HCT116 (cell line): ENCODE measurements around the gene CDC14B. TPM values are rescaled to one million over a fixed set of nuclear protein-coding genes. Genes with fewer than 3 reads are reported as not detected.

Experiments used
- ATAC-seq: fragments of 200-7000 bp; cut with Tn5 transposase; 2 replicates; pipeline ENCODE4 v1.9.1; 2020; ENCODE audit warnings: mild to moderate bottlenecking, moderate library complexity
- BruUV-seq: library from RNA; stranded (reverse); fragments of 400-500 nt; replicated peaks from 2 replicates; lab custom pipeline; 2021; lab: Mats Ljungman, UMichigan
- CTCF ChIA-PET: fragments of 300-600 bp; sonication (Branson Sonifier 250); formaldehyde crosslinking; loops from one replicate; lab custom pipeline; 2021; ENCODE audit warnings: antibody characterized with exemption; lab: Charles Lee
- POLR2A ChIA-PET: fragments of 300-600, 350-600 bp; sonication (Branson Sonifier 250); formaldehyde crosslinking; loops from one replicate; lab custom pipeline; 2021; ENCODE audit warnings: antibody characterized with exemption; lab: Charles Lee
- RAD21 ChIA-PET, 2 experiments: fragments of 300-600 bp; sonication (Branson Sonifier 250); formaldehyde crosslinking; loops; one replicate each; lab custom pipeline; 2023; ENCODE audit warnings: low total read pairs in 2 of 2; ENCODE audit not compliant: uncharacterized antibody in 2 of 2, unreplicated experiment in 2 of 2, low non-redundant PET in 1 of 2; lab: Charles Lee
- DNase-seq: peaks from one replicate; pipeline ENCODE4 v3.0.0-alpha.2; 2010; ENCODE audit warnings: low read depth, low spot score
- H2AFZ ChIP-seq: fragments of 200-600 bp; shearing (Covaris generic), sonication (generic); 2 replicates; pipeline ENCODE4 v1.6.1; 2017; ENCODE audit warnings: low read depth, mixed run types, mixed read lengths, antibody characterized with exemption, low read length; ENCODE audit not compliant: poor library complexity, severe bottlenecking
- H3K27ac ChIP-seq: 2 replicates; pipeline ENCODE4 v1.5.1; 2012; ENCODE audit warnings: low read depth, low read length
- H3K27me3 ChIP-seq: fragments of 200-600 bp; sonication (generic); 2 replicates; pipeline ENCODE4 v1.6.1; 2016; ENCODE audit warnings: mixed run types, low read length, mixed read lengths; ENCODE audit not compliant: insufficient read depth
- H3K36me3 ChIP-seq, 2 experiments: fragments of 200-500 bp in 1 of 2; fragments of 200-600 bp in 1 of 2; sonication (Bioruptor generic) in 1 of 2; sonication (generic) in 1 of 2; 2 replicates each; pipeline versions ENCODE4 v1.5.1 to v1.6.1; 2014 to 2016; ENCODE audit warnings: low read length in 2 of 2, inconsistent platforms in 1 of 2, mixed read lengths in 1 of 2, mixed run types in 1 of 2; ENCODE audit not compliant: insufficient read depth in 2 of 2, control insufficient read depth in 1 of 2
- H3K4me1 ChIP-seq, 2 experiments: fragments of 200-600 bp in 1 of 2; sonication (generic) in 1 of 2; 2 replicates each; pipeline versions ENCODE4 v1.5.1 to v1.6.1; 2012 to 2017; ENCODE audit warnings: low read length in 2 of 2, inconsistent platforms in 1 of 2, mild to moderate bottlenecking in 1 of 2, mixed read lengths in 1 of 2, mixed run types in 1 of 2, moderate library complexity in 1 of 2; ENCODE audit not compliant: insufficient read depth in 2 of 2, control insufficient read depth in 1 of 2
- H3K4me2 ChIP-seq: fragments of 200-600 bp; sonication (generic); 2 replicates; pipeline ENCODE4 v1.6.1; 2017; ENCODE audit warnings: mixed run types, low read length, mixed read lengths
- H3K4me3 ChIP-seq, 2 experiments: fragments of 200-600 bp in 1 of 2; sonication (generic) in 1 of 2; replicated peaks in 1 of 2; 2 replicates each; pipeline ENCODE4 v1.5.1; 2011 to 2016; ENCODE audit warnings: low read length in 2 of 2, control low read depth in 1 of 2, low read depth in 1 of 2, mild to moderate bottlenecking in 1 of 2, mixed read lengths in 1 of 2, mixed run types in 1 of 2
- H3K79me2 ChIP-seq: fragments of 200-600 bp; sonication (generic); 2 replicates; pipeline ENCODE4 v1.6.1; 2017; ENCODE audit warnings: mild to moderate bottlenecking, mixed run types, low read length, moderate library complexity, mixed read lengths; ENCODE audit not compliant: insufficient read depth
- H3K9ac ChIP-seq: fragments of 200-600 bp; sonication (generic); 2 replicates; pipeline ENCODE4 v1.6.1; 2016; ENCODE audit warnings: low read length, mixed read lengths
- H3K9me2 ChIP-seq: fragments of 200-600 bp; sonication (generic), shearing (Covaris generic); 2 replicates; pipeline ENCODE4 v1.6.1; 2017; ENCODE audit warnings: mixed run types, mild to moderate bottlenecking, moderate library complexity; ENCODE audit not compliant: insufficient read depth
- H3K9me3 ChIP-seq, 2 experiments: fragments of 200-500 bp in 1 of 2; fragments of 200-600 bp in 1 of 2; sonication (Bioruptor generic) in 1 of 2; sonication (generic) in 1 of 2; 2 replicates each; pipeline ENCODE4 v1.6.1; 2014 to 2017; ENCODE audit warnings: low read length in 2 of 2, mixed read lengths in 2 of 2, inconsistent platforms in 1 of 2, low read depth in 1 of 2, mild to moderate bottlenecking in 1 of 2, mixed run types in 1 of 2, moderate library complexity in 1 of 2; ENCODE audit not compliant: control insufficient read depth in 1 of 2, insufficient read depth in 1 of 2
- H4K20me1 ChIP-seq: fragments of 200-600 bp; sonication (generic), shearing (Covaris generic); 2 replicates; pipeline ENCODE4 v1.6.1; 2017; ENCODE audit warnings: mixed run types, mild to moderate bottlenecking, moderate library complexity; ENCODE audit not compliant: insufficient read depth
- CBX3 ChIP-seq: IDR thresholded peaks from 2 replicates; pipeline ENCODE4 v1.6.1; 2012; ENCODE audit warnings: low read depth
- CEBPB ChIP-seq: IDR thresholded peaks from 2 replicates; pipeline ENCODE4 v1.6.1; 2012; ENCODE audit warnings: low read depth
- EZH2 ChIP-seq: fragments of 200-600 bp; sonication (generic); IDR thresholded peaks from 2 replicates; pipeline ENCODE4 v1.6.1; 2017; ENCODE audit warnings: antibody characterized with exemption, mixed run types
- EZH2phosphoT487 ChIP-seq: fragments of 200-600 bp; IDR thresholded peaks from 2 replicates; pipeline ENCODE4 v1.6.1; 2018; ENCODE audit warnings: antibody characterized with exemption, borderline replicate concordance
- FOSL1 ChIP-seq: IDR thresholded peaks from 2 replicates; pipeline ENCODE4 v1.6.1; 2012; ENCODE audit warnings: low read depth
- POLR2A ChIP-seq: IDR thresholded peaks from 2 replicates; pipeline ENCODE4 v1.7.0; 2011; ENCODE audit warnings: borderline replicate concordance; ENCODE audit not compliant: insufficient read depth, insufficient read length; ENCODE audit errors: extremely low read depth
- POLR2AphosphoS5 ChIP-seq: IDR thresholded peaks from 2 replicates; pipeline ENCODE4 v1.6.1; 2011; ENCODE audit warnings: mild to moderate bottlenecking, low read depth, low read length, moderate library complexity
- RAD21 ChIP-seq: IDR thresholded peaks from 2 replicates; pipeline ENCODE4 v1.6.1; 2012; ENCODE audit warnings: low read depth, mild to moderate bottlenecking
- SP1 ChIP-seq: IDR thresholded peaks from 2 replicates; pipeline ENCODE4 v1.6.1; 2012; ENCODE audit warnings: low read depth
- TCF7L2 ChIP-seq: IDR thresholded peaks from 2 replicates; pipeline ENCODE4 v1.7.0; 2011; ENCODE audit warnings: borderline replicate concordance, inconsistent platforms; ENCODE audit not compliant: insufficient read depth, insufficient read length; ENCODE audit errors: extremely low read depth
- ZBTB33 ChIP-seq: IDR thresholded peaks from 2 replicates; pipeline ENCODE4 v1.6.1; 2011; ENCODE audit warnings: mild to moderate bottlenecking, low read length, moderate library complexity; ENCODE audit not compliant: insufficient replicate concordance; ENCODE audit errors: extremely low read depth
- ZFX ChIP-seq: fragments of 450-650 bp; IDR thresholded peaks from 2 replicates; pipeline ENCODE4 v1.6.1; 2017
- ZNF274 ChIP-seq: fragments of 200-500 bp; sonication (Bioruptor generic); IDR thresholded peaks from 2 replicates; pipeline ENCODE4 v1.6.1; 2014; ENCODE audit warnings: mild to moderate bottlenecking, low read depth, low read length, inconsistent platforms
- intact Hi-C: fragments of 100-400 bp; cut with micrococcal nuclease; formaldehyde crosslinking; loops from 2 replicates; pipeline ENCODE4 v1.10.0; 2022
- total RNA-seq: library from RNA; stranded (reverse); gene quantifications from one replicate; pipeline ENCODE4 v1.2.1, GENCODE V29; 2021; ENCODE audit not compliant: unreplicated experiment
- TF ChIP-seq, protein P1 (sequence below): IDR thresholded peaks from 2 replicates; pipeline ENCODE4 v1.6.1; 2012

CDC14B gene
- total RNA-seq, 1 experiment from 2014 or later: 21.6 TPM

- no peak for TF ChIP-seq CBX3
Observed at GRCh38 chr9:96581301-96581700, 38.3 kb downstream of the CDC14B start (continued).

DNA sequence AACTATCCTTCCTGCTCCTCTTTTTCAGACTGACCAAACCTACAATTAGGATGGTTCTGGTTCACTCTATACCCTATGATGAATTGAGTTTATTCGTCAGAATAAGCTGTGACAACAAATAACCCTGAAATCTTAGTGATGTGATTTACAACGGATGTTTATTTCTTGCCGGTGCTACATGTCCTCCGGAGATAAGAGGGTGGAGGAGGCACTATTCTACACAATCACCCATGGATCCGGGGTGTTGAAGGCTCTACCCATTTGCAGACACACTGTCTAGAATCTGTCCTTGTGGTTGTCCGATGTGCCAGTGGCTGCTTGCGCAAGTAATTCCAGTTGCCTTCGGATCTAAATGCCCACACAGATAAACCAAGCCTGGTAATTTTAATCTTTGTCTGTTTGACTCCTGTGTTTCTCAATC lies 44.7 kb downstream of the CDC14B start:
- no peak for ATAC-seq

More for the DNA sequence above, 44.7 kb downstream of the CDC14B start:
- CTCF ChIA-PET: no interaction called here
- RAD21 ChIA-PET: no interaction called here
- Histone ChIP-seq H3K36me3 (no peaks in the 10 kb centered on the region), H3K79me2 (peaks cover 36% of the 10 kb centered on the region), H3K4me1 (no peaks in the 10 kb centered on the region), H4K20me1 (no peaks in the 10 kb centered on the region; the same call in 1 of the 2 replicates), H3K27me3 (no peaks in the 10 kb centered on the region), H3K9me2 (no peaks in the 10 kb centered on the region), H3K27ac (no peak overlapping the region), H3K9ac (no peak overlapping the region), H2AFZ (no peak overlapping the region), H3K4me3 (no peak overlapping the region), H3K9me3 (no peaks in the 10 kb centered on the region), H3K4me2 (no peak overlapping the region)
- POLR2A ChIA-PET: no interaction called here
- TF ChIP-seq ZFX: no peak
- no peak for TF ChIP-seq SP1
- no peak for TF ChIP-seq CBX3
- TF ChIP-seq EZH2: no peak
- TF ChIP-seq ZBTB33: no peak
- no peak for TF ChIP-seq FOSL1
- TF ChIP-seq TCF7L2: no peak
- TF ChIP-seq RAD21: no peak
- no peak for TF ChIP-seq CEBPB
- TF ChIP-seq, protein P1, sequence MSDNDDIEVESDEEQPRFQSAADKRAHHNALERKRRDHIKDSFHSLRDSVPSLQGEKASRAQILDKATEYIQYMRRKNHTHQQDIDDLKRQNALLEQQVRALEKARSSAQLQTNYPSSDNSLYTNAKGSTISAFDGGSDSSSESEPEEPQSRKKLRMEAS: no peak
- TF ChIP-seq EZH2phosphoT487: no peak
- TF ChIP-seq POLR2AphosphoS5: no peak
- TF ChIP-seq POLR2A: no peak
- no peak for TF ChIP-seq ZNF274
- intact Hi-C loops: no loop called here
- BruUV-seq: no TSS peak
- no peak for DNase-seq
